ENCODE data around the gene C8B. TPM values are rescaled to one million over a fixed set of nuclear protein-coding genes. Genes with fewer than 3 reads are reported as not detected.

C8B gene
- total RNA-seq, 1 donor from 2014 or later: not detected

DNA sequence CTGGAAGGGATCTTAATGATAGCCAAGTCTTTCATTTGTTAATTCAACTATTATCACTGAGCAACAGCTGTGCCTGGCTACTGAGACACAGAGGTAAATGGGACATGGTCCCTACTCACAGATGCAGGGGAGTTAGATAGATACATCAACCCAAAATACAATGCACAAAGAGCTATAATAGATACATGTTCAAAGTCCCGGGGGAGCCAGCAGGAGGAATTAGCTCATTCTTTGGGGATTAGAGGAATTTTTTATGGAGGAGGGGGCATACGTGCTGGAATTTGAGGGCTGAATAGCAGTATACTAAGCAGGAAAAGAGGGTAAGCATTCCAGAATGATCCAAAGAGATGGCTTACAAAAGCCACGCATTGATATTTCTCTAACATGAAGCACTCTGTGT, 34.6 kb downstream of the C8B start:
- TF ChIP-seq, protein P1, sequence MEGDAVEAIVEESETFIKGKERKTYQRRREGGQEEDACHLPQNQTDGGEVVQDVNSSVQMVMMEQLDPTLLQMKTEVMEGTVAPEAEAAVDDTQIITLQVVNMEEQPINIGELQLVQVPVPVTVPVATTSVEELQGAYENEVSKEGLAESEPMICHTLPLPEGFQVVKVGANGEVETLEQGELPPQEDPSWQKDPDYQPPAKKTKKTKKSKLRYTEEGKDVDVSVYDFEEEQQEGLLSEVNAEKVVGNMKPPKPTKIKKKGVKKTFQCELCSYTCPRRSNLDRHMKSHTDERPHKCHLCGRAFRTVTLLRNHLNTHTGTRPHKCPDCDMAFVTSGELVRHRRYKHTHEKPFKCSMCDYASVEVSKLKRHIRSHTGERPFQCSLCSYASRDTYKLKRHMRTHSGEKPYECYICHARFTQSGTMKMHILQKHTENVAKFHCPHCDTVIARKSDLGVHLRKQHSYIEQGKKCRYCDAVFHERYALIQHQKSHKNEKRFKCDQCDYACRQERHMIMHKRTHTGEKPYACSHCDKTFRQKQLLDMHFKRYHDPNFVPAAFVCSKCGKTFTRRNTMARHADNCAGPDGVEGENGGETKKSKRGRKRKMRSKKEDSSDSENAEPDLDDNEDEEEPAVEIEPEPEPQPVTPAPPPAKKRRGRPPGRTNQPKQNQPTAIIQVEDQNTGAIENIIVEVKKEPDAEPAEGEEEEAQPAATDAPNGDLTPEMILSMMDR (IDR thresholded peaks at IDR 0.05): no peak
- Histone ChIP-seq H3K27me3 (no peaks in the 10 kb centered on the region), H3K4me3 (no peak overlapping the region), H3K9me3 (no peaks in the 10 kb centered on the region), H3K36me3 (no peaks in the 10 kb centered on the region), H3K4me1 (no peaks in the 10 kb centered on the region), H3K27ac (no peak overlapping the region)
- DNase-seq: no peak
- ATAC-seq: no peak
- intact Hi-C loops (cut with DNase I): no loop called here

DNA sequence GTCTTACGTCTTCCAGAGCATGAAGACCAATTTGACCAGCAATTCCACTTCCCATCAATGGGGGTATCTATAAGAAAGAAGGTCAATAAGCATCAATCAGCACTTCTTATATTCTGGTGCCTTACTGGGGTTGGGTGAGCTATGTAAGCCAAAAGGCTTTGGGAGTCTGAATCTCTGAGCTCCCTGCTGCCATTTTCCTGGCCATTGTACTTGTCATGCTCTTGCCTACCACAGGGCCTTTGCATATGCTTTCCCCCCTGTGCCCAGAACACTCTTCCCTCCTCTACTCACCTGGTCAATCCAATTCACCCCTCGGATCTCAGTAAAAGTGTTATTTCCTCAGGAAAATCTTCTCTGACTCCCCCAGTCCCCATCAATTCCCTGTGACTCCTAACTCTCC, 36.3 kb downstream of the C8B start:
- Histone ChIP-seq H3K4me3 (no peak overlapping the region), H3K4me1 (no peaks in the 10 kb centered on the region), H3K27me3 (no peaks in the 10 kb centered on the region), H3K27ac (no peak overlapping the region), H3K9me3 (no peaks in the 10 kb centered on the region), H3K36me3 (no peaks in the 10 kb centered on the region)
- TF ChIP-seq, protein P1 (IDR thresholded peaks at IDR 0.05): no peak
- no peak for ATAC-seq
- intact Hi-C loops (cut with DNase I): no loop called here
- DNase-seq: no peak

DNA sequence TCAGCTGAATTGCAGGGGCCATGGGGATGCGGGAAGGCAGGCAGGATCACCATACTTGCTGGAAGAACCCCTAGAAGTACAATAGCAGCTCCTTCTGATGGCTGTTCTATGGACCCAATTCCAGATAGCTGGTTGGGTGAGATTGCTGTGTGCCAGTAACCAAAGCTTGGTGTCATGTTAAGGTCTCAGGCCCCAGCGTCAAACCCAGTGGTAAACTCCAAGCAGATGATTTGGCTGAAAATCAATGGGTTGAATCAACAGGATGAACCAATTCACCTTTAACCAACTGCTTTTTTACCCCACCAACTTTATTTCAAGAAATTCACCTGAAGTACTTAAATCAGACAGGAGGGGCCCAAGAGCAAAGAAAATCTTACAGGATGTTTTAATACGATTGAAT, 37.8 kb downstream of the C8B start:
- intact Hi-C loops (cut with DNase I): no loop called here
- TF ChIP-seq, protein P1 (IDR thresholded peaks at IDR 0.05): no peak
- no peaks in the 10 kb centered on the region for H3K9me3 ChIP-seq
- no peaks in the 10 kb centered on the region for H3K36me3 ChIP-seq
- ATAC-seq (no peak), DNase-seq (no peak)
- no peak overlapping the region for H3K4me3 ChIP-seq
- no peaks in the 10 kb centered on the region for H3K27me3 ChIP-seq
- no peaks in the 10 kb centered on the region for H3K4me1 ChIP-seq
- no peak overlapping the region for H3K27ac ChIP-seq

DNA sequence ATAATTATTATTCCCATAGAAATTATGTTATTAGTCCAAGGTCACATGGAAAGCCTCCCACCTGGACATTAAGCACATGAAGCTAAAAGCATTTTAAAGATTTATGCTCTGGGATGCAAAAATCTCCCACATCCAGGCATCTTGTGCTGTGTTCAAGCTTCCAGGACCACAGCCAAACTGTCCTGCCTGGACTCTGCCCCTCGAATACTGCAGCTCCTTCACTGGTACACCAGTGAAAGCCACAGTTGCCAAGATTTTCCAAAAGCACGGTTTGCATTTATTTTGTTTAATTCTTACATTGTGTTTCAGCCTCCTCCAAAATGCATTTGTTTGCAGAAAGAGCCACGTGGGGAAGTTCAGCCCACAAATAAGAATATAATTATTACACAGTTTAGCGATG, 38.6 kb downstream of the C8B start:
- intact Hi-C loops (cut with DNase I): no loop called here
- ATAC-seq: no peak
- no peaks in the 10 kb centered on the region for H3K9me3 ChIP-seq
- H3K27me3 ChIP-seq: no peaks in the 10 kb centered on the region
- no peak overlapping the region for H3K4me3 ChIP-seq
- no peaks in the 10 kb centered on the region for H3K4me1 ChIP-seq
- H3K36me3 ChIP-seq: no peaks in the 10 kb centered on the region
- DNase-seq: no peak
- H3K27ac ChIP-seq: no peak overlapping the region
- TF ChIP-seq, protein P1 (IDR thresholded peaks at IDR 0.05): no peak

DNA sequence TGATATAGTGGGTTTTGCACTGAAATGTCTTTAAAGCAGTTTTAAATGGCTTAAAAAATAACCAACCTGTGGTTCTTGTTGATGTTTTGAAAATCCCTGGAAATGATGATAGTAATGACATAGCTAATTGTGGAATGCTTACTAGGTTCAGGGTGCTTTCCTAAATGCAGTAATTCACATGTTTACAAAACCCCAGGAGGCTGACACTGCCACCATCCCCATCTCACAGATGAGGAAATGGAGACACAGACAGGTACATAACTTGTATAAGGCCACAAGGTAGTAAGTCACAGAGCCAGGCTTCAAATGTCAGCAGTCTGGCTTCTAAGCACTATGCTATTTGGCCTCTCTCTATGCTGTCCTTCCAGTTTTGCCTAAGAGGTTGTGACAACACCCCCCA, 40.6 kb downstream of the C8B start:
- no peaks in the 10 kb centered on the region for H3K27me3 ChIP-seq
- ATAC-seq (no peak), DNase-seq (no peak)
- no peak overlapping the region for H3K4me3 ChIP-seq
- no peak overlapping the region for H3K27ac ChIP-seq
- no peaks in the 10 kb centered on the region for H3K36me3 ChIP-seq
- peaks cover 7% of the 10 kb centered on the region for H3K4me1 ChIP-seq
- intact Hi-C loops (cut with DNase I): no loop called here
- no peaks in the 10 kb centered on the region for H3K9me3 ChIP-seq
- TF ChIP-seq, protein P1 (IDR thresholded peaks at IDR 0.05): no peak

GRCh38 chr1:56924116-56924515, 41.7 kb downstream of the C8B start:
- TF ChIP-seq, protein P1 (IDR thresholded peaks at IDR 0.05): no peak
- ATAC-seq (no peak), DNase-seq (no peak)
- Histone ChIP-seq H3K4me3 (no peak overlapping the region), H3K4me1 (peaks cover 8% of the 10 kb centered on the region), H3K9me3 (no peaks in the 10 kb centered on the region), H3K36me3 (no peaks in the 10 kb centered on the region), H3K27me3 (no peaks in the 10 kb centered on the region), H3K27ac (no peak overlapping the region)
- intact Hi-C loops (cut with DNase I): no loop called here

Measured in upper lobe of right lung (tissue), 1 donor.